Fibroblast of lung (primary cell): ENCODE data around the gene BASP1. TPM values are rescaled to one million over a fixed set of nuclear protein-coding genes. Genes with fewer than 3 reads are reported as not detected.
A peak's percentile ranks its signal among the peaks of the same experiment; 100 is the strongest.
"Not testable (repeated sequence)": the region's sequence is repeated elsewhere in the genome, so short reads cannot be mapped to it uniquely, and the experiment has no call there.

ENCODE experiments used
- DNase-seq, 2 donors: peaks; one replicate each; pipeline versions ENCODE4 v3.0.0 to v3.0.0-alpha.2; 2010; ENCODE audit warnings: low read depth in 2 of 2
- H2AFZ ChIP-seq: 2 replicates; pipeline ENCODE4 v1.5.1; 2012; ENCODE audit warnings: low read length, control low read depth, inconsistent platforms
- H3K27ac ChIP-seq: 2 replicates; pipeline ENCODE4 v1.5.1; 2011; ENCODE audit warnings: low read length, control low read depth; ENCODE audit not compliant: insufficient read depth
- H3K27me3 ChIP-seq: 2 replicates; pipeline ENCODE4 v1.5.1; 2011; ENCODE audit warnings: mild to moderate bottlenecking, low read length; ENCODE audit not compliant: control insufficient read depth, insufficient read depth
- H3K36me3 ChIP-seq: 2 replicates; pipeline ENCODE4 v1.5.1; 2011; ENCODE audit warnings: low read length; ENCODE audit not compliant: control insufficient read depth, insufficient read depth
- H3K4me1 ChIP-seq: 2 replicates; pipeline ENCODE4 v1.5.1; 2011; ENCODE audit warnings: low read length; ENCODE audit not compliant: control insufficient read depth, insufficient read depth; ENCODE audit errors: extremely low read depth
- H3K4me2 ChIP-seq: 2 replicates; pipeline ENCODE4 v1.5.1; 2011; ENCODE audit warnings: low read length, control low read depth; ENCODE audit not compliant: insufficient read depth; ENCODE audit errors: extremely low read depth
- H3K4me3 ChIP-seq, 4 experiments: fragments of 200-600 bp in 1 of 4; sonication (generic) in 1 of 4; replicated peaks in 1 of 4; 2 replicates each; pipeline ENCODE4 v1.5.1; 2011 to 2016; ENCODE audit warnings: low read length in 4 of 4, low read depth in 3 of 4, mild to moderate bottlenecking in 3 of 4, control low read depth in 2 of 4, inconsistent platforms in 1 of 4, mixed read lengths in 1 of 4; ENCODE audit not compliant: insufficient read depth in 1 of 4; ENCODE audit errors: control extremely low read depth in 1 of 4
- H3K79me2 ChIP-seq: 2 replicates; pipeline ENCODE4 v1.5.1; 2012; ENCODE audit warnings: mild to moderate bottlenecking, low read length, inconsistent platforms; ENCODE audit not compliant: control insufficient read depth, insufficient read depth
- H3K9ac ChIP-seq: 2 replicates; pipeline ENCODE4 v1.5.1; 2011; ENCODE audit warnings: mild to moderate bottlenecking, low read length, control low read depth; ENCODE audit not compliant: insufficient read depth
- H3K9me3 ChIP-seq: 2 replicates; pipeline ENCODE4 v1.5.1; 2012; ENCODE audit warnings: low read depth, low read length; ENCODE audit not compliant: control insufficient read depth, insufficient read depth
- H4K20me1 ChIP-seq: 2 replicates; pipeline ENCODE4 v1.5.1; 2011; ENCODE audit warnings: low read length; ENCODE audit not compliant: control insufficient read depth, insufficient read depth; ENCODE audit errors: extremely low read depth
- EZH2 ChIP-seq: IDR thresholded peaks from 2 replicates; pipeline ENCODE4 v1.5.1; 2012; ENCODE audit warnings: low read length, control low read depth, mild to moderate bottlenecking; ENCODE audit errors: missing control alignments
- polyA plus RNA-seq, 2 donors: library from polyadenylated mRNA; depleted of rRNA in 1 of 2; stranded (reverse) in 1 of 2; unstranded in 1 of 2; fragments of >200 nt; gene quantifications; 2 replicates each; pipeline ENCODE4 v1.2.1, GENCODE V29; 2011 to 2012; ENCODE audit warnings: missing spikeins in 1 of 2
- total RNA-seq: library from RNA; depleted of rRNA; stranded (reverse); fragments of >200 nt; gene quantifications from 2 replicates; pipeline ENCODE4 v1.2.1, GENCODE V29; 2014
- TF ChIP-seq, protein P1 (sequence below), 2 donors: IDR thresholded peaks in 1 of 2; conservative IDR thresholded peaks in 1 of 2; 1 replicate in 1 of 2; 2 replicates in 1 of 2; pipeline ENCODE4 v1.5.1; 2011 to 2012; ENCODE audit warnings: low read length in 2 of 2, control low read depth in 1 of 2, inconsistent platforms in 1 of 2, low read depth in 1 of 2, mild to moderate bottlenecking in 1 of 2

BASP1 gene
- total and polyA plus RNA-seq, 2 donors (not counting 1 experiment from before 2014, with no cell fraction given): 186 to 248 TPM

DNA sequence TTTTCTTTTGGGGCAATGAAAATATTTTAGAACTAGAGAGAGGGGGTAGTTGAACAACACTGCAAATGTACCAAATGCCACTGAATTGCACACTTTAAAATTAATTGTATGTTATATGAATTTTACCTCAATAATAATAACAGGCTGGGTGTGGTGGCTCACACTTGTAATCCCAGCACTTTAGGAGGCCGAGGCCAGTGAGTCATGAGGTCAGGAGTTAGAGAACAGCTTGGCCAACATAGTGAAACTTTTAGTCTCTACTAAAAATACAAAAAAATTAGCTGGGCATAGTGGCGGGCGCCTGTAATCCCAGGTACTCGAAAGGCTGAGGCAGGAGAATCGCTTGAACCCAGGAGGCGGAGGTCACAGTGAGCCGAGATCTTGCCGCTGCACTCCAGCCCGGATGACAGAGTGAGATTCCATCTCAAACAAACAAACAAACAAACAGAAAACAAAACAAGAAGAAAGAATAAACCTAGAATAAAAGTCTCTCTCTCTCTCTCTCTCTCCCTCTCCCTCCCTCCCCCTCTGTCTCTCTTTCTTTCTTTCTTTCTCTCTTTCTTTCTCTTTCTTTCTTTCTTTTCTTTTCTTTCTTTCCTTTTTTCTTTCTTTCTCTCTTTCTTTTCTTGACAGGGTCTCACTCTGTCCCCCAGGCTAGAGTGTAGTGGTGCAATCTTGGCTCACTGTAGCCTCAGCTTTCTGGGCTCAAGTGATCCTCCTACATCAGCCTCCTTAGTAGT lies 91.1 kb downstream of the BASP1 start:
- H3K4me2 ChIP-seq: no peak overlapping the region
- no peak overlapping the region for H3K27ac ChIP-seq
- H3K4me3 ChIP-seq: no peak overlapping the region
- H3K27me3 ChIP-seq: no peaks in the 10 kb centered on the region
- H3K9me3 ChIP-seq: no peaks in the 10 kb centered on the region
- peaks cover 4% of the 10 kb centered on the region for H3K4me1 ChIP-seq
- no peak overlapping the region for H2AFZ ChIP-seq
- no peaks in the 10 kb centered on the region for H3K79me2 ChIP-seq
- H3K9ac ChIP-seq: no peak overlapping the region
- no peaks in the 10 kb centered on the region for H3K36me3 ChIP-seq
- peak in 1 of 2 donors; percentile 28 for DNase-seq
- H4K20me1 ChIP-seq: no peaks in the 10 kb centered on the region
- no peak for TF ChIP-seq EZH2
- TF ChIP-seq, protein P1, sequence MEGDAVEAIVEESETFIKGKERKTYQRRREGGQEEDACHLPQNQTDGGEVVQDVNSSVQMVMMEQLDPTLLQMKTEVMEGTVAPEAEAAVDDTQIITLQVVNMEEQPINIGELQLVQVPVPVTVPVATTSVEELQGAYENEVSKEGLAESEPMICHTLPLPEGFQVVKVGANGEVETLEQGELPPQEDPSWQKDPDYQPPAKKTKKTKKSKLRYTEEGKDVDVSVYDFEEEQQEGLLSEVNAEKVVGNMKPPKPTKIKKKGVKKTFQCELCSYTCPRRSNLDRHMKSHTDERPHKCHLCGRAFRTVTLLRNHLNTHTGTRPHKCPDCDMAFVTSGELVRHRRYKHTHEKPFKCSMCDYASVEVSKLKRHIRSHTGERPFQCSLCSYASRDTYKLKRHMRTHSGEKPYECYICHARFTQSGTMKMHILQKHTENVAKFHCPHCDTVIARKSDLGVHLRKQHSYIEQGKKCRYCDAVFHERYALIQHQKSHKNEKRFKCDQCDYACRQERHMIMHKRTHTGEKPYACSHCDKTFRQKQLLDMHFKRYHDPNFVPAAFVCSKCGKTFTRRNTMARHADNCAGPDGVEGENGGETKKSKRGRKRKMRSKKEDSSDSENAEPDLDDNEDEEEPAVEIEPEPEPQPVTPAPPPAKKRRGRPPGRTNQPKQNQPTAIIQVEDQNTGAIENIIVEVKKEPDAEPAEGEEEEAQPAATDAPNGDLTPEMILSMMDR (conservative IDR thresholded peaks at IDR 0.05 in 1 of 2, IDR thresholded peaks at IDR 0.05 in 1 of 2; ENCODE audit: low read depth in 1 of 2, low read length in 2 of 2): no peak

- DNase-seq: no peak
- Histone ChIP-seq H3K9me3 (no peaks in the 10 kb centered on the region), H3K4me2 (no peak overlapping the region), H3K79me2 (no peaks in the 10 kb centered on the region), H3K27ac (no peak overlapping the region), H3K9ac (no peak overlapping the region), H2AFZ (no peak overlapping the region), H3K36me3 (no peaks in the 10 kb centered on the region), H3K4me1 (peaks cover 4% of the 10 kb centered on the region), H3K4me3 (no peak overlapping the region), H3K27me3 (no peaks in the 10 kb centered on the region), H4K20me1 (no peaks in the 10 kb centered on the region)
- TF ChIP-seq EZH2: no peak
- TF ChIP-seq, protein P1 (conservative IDR thresholded peaks at IDR 0.05 in 1 of 2, IDR thresholded peaks at IDR 0.05 in 1 of 2; ENCODE audit: low read depth in 1 of 2, low read length in 2 of 2): no peak
These were observed 92.0 kb downstream of the BASP1 start for GRCh38 chr5:17309462-17309861.

DNA sequence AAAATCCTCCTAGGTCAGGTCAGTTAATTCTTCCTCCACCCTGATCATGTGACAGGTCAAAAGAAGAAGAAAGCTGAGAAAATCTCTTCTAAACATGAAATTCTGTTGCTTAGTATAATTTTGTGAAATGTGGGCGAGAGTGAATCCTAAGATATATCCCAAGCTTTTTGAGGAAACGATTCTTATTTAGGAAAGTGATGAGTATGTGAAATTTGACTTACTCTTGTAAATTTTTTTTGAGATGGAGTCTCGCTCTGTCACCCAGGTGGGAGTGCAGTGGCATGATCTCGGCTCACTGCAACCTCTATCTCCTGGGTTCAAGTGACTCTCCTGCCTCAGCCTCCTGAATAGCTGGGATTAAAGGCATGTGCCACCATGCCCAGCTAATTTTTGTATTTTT lies 93.1 kb downstream of the BASP1 start:
- DNase-seq, H3K27ac ChIP-seq, H4K20me1 ChIP-seq, H3K36me3 ChIP-seq, H3K9ac ChIP-seq, H3K9me3 ChIP-seq, H3K4me1 ChIP-seq, H3K27me3 ChIP-seq, H2AFZ ChIP-seq, H3K4me3 ChIP-seq, H3K4me2 ChIP-seq, H3K79me2 ChIP-seq: not testable (repeated sequence)

DNA sequence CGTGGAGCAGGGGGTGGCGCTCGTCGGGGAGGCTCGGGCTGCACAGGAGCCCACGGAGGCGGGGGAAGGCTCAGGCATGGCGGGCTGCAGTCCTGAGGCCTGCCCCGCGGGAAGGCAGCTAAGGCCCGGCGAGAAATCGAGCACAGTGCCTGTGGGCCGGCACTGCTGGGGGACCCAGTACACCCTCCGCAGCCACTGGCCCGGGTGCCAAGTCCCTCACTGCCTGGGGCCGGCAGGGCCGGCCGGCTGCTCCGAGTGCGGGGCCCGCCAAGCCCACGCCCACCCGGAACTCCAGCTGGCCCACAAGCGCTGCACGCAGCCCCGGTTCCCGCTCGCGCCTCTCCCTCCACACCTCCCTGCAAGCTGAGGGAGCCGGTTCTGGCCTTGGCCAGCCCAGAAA lies 94.4 kb downstream of the BASP1 start:
- not testable (repeated sequence) for H3K36me3 ChIP-seq, H3K9ac ChIP-seq, H3K4me3 ChIP-seq, H4K20me1 ChIP-seq, H2AFZ ChIP-seq, DNase-seq, H3K9me3 ChIP-seq, H3K79me2 ChIP-seq, H3K27ac ChIP-seq, H3K4me2 ChIP-seq, H3K27me3 ChIP-seq
- H3K4me1 ChIP-seq: peaks cover 12% of the 10 kb centered on the region
